Prostate gland (tissue), 2 donors: ENCODE data around the gene RAD51B. TPM values are rescaled to one million over a fixed set of nuclear protein-coding genes. Genes with fewer than 3 reads are reported as not detected.

Experiments
- DNase-seq: peaks from one replicate; pipeline ENCODE4 v3.0.0-alpha.2; 2019; ENCODE audit warnings: low spot score
- H3K27ac ChIP-seq, 2 donors: fragments of 200-600 bp; sonication (generic); 2 replicates each; pipeline ENCODE4 v1.5.1; 2017 to 2019
- H3K27me3 ChIP-seq: fragments of 200-600 bp; sonication (generic); replicated peaks from 2 replicates; pipeline ENCODE4 v1.5.1; 2019; ENCODE audit not compliant: insufficient read depth
- H3K36me3 ChIP-seq, 2 donors: fragments of 200-600 bp; sonication (generic); 1 replicate in 1 of 2; 2 replicates in 1 of 2; pipeline versions ENCODE4 v1.5.1 to v1.8.1; 2017 to 2019
- H3K4me1 ChIP-seq: fragments of 200-600 bp; sonication (generic); replicated peaks from 2 replicates; pipeline ENCODE4 v1.5.1; 2019
- H3K4me3 ChIP-seq, 2 donors: fragments of 200-600 bp; sonication (generic); 2 replicates each; pipeline ENCODE4 v1.5.1; 2017 to 2019
- H3K9me3 ChIP-seq: fragments of 200-600 bp; sonication (generic); 2 replicates; pipeline ENCODE4 v1.5.1; 2017
- POLR2A ChIP-seq: fragments of 450-650 bp; IDR thresholded peaks from one replicate; pipeline ENCODE4 v1.6.1; 2016; ENCODE audit warnings: antibody characterized with exemption, mild to moderate bottlenecking
- POLR2AphosphoS5 ChIP-seq: sonication (generic); formaldehyde crosslinking; IDR thresholded peaks from one replicate; pipeline ENCODE4 v1.6.1; 2017; ENCODE audit warnings: antibody characterized with exemption
- WGBS: methylation state at CpG from one replicate; pipeline ENCODE4 v1.1.5; 2018; 5-methylcytosine and 5-hydroxymethylcytosine counted together
- intact Hi-C: fragments of 100-400 bp; cut with DNase I; formaldehyde crosslinking; loops from one replicate; pipeline ENCODE4 v1.14.2; 2022
- total RNA-seq, 2 donors: library from RNA; depleted of rRNA; stranded (reverse); fragments of >200 nt; gene quantifications; one replicate each; pipeline ENCODE4 v1.1.0, GENCODE V29; 2016
- TF ChIP-seq, protein P1 (sequence below), 4 experiments: fragments of 200-600 bp in 2 of 4; fragments of 450-650 bp in 2 of 4; sonication (generic) in 2 of 4; IDR thresholded peaks; 1 replicate in 3 of 4; 2 replicates in 1 of 4; pipeline ENCODE4 v1.5.1; 2016 to 2019; ENCODE audit warnings: antibody characterized with exemption in 4 of 4, mild to moderate bottlenecking in 2 of 4, moderate library complexity in 2 of 4

Gene RAD51B
- total RNA-seq, 2 donors from 2014 or later = 14.9 to 35.8 TPM

DNA sequence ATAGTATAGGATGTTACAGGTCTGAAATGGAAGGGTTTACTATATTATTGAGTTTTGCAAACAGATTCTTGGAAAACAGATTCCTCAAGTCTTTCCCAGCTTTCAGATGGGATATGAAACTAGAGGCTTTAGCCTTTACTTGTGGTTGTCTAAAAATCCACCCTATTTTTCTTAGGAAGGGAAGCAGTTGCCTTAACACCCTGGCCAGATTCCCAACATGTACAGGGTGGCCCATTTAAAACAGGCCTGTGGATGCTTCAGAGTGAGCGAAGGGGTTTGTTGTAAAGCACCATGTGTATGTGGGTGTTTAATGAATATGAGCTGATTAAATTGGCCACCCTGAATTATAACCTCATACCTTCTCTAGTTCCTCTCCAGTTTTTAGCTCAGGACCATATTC, 557.4 kb downstream of the RAD51B start:
- DNase-seq = no peak
- peak overlapping the region; percentile 14 to 18 for H3K27ac ChIP-seq
- H3K4me1 ChIP-seq = no peaks in the 10 kb centered on the region
- H3K36me3 ChIP-seq = no peaks in the 10 kb centered on the region
- WGBS = 83% methylated on average over 1 of the region's 1 CpG
- intact Hi-C loops = no loop called here
- TF ChIP-seq POLR2A (no peak), POLR2AphosphoS5 (no peak)
- TF ChIP-seq, protein P1, sequence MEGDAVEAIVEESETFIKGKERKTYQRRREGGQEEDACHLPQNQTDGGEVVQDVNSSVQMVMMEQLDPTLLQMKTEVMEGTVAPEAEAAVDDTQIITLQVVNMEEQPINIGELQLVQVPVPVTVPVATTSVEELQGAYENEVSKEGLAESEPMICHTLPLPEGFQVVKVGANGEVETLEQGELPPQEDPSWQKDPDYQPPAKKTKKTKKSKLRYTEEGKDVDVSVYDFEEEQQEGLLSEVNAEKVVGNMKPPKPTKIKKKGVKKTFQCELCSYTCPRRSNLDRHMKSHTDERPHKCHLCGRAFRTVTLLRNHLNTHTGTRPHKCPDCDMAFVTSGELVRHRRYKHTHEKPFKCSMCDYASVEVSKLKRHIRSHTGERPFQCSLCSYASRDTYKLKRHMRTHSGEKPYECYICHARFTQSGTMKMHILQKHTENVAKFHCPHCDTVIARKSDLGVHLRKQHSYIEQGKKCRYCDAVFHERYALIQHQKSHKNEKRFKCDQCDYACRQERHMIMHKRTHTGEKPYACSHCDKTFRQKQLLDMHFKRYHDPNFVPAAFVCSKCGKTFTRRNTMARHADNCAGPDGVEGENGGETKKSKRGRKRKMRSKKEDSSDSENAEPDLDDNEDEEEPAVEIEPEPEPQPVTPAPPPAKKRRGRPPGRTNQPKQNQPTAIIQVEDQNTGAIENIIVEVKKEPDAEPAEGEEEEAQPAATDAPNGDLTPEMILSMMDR (IDR thresholded peaks at IDR 0.05) = no peak
- H3K4me3 ChIP-seq = no peak overlapping the region
- no peaks in the 10 kb centered on the region for H3K27me3 ChIP-seq
- no peaks in the 10 kb centered on the region for H3K9me3 ChIP-seq

DNA sequence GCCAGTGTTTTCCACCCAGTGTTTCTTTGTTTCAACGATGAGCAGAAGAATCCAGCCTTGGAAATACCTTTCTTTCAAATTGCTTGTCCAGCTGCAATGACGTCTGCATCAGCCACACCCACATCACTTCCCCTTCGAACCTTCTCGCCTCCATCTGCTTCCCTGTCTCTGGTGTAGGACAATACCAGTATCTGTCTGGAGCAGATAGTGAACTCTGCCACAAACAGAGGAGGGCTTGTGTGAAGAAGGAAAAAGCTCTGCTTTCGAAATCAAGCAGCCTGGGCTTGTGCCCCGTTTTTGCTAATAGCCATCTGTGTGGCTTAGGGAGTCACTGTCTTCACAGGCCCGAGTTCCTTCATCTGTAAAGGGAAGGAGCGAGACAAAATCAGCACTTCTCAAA, 557.9 kb downstream of the RAD51B start:
- no peaks in the 10 kb centered on the region for H3K4me1 ChIP-seq
- H3K36me3 ChIP-seq = no peaks in the 10 kb centered on the region
- 48% methylated on average over 8 of the region's 8 CpGs for WGBS
- H3K4me3 ChIP-seq = no peak overlapping the region
- TF ChIP-seq, protein P1 (IDR thresholded peaks at IDR 0.05) = no peak
- TF ChIP-seq POLR2AphosphoS5 (no peak), POLR2A (no peak)
- intact Hi-C loops = no loop called here
- no peak for DNase-seq
- H3K9me3 ChIP-seq = no peaks in the 10 kb centered on the region
- H3K27me3 ChIP-seq = no peaks in the 10 kb centered on the region
- peak overlapping the region; percentile 14 to 18 for H3K27ac ChIP-seq

DNA sequence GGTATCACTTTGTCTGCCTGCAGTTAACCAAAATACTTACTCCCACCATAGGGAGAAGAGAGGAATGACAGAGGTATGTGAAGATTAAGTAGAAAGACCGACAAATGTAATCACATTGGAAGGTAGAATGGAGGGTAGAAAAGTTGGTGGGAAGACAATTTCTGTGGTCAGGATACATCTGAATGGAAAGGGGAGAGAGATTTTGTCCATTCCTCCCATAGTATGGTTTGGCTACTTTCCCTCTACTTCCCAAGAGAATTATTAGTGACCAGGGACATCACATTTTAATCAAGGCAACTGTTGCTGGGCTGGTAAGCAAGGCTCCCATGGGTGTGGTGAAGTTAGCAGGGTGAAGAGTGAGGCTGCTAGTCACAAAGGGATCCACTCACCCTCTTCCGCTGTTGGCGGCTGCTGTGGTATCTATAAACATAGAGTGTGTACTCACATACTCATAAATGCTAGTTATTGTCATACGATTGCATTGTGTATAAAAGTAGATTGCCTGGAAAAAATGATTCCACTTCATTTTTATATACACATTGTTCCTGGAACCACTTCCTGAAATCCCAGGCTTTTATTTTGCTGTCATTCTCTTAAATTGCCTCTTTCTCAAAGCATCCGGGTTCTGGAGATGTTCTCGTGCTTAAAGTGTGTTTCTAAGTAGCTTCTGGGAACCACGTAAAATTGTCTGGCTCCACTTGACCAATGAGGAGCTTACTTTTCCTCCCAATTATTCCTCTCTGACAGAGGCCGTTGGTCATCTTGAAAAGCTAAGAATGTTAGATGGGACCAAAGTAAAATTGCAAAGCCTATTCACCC, 560.1 kb downstream of the RAD51B start:
- Histone ChIP-seq H3K4me3 (no peak overlapping the region), H3K4me1 (no peaks in the 10 kb centered on the region), H3K9me3 (no peaks in the 10 kb centered on the region), H3K36me3 (no peaks in the 10 kb centered on the region), H3K27me3 (no peaks in the 10 kb centered on the region), H3K27ac (no peak overlapping the region)
- peak; percentile 39 for DNase-seq
- intact Hi-C loops = no loop called here
- TF ChIP-seq, protein P1 (IDR thresholded peaks at IDR 0.05) = no peak
- peak; percentile 47 for TF ChIP-seq POLR2AphosphoS5
- WGBS = 44% methylated on average over 8 of the region's 8 CpGs

DNA sequence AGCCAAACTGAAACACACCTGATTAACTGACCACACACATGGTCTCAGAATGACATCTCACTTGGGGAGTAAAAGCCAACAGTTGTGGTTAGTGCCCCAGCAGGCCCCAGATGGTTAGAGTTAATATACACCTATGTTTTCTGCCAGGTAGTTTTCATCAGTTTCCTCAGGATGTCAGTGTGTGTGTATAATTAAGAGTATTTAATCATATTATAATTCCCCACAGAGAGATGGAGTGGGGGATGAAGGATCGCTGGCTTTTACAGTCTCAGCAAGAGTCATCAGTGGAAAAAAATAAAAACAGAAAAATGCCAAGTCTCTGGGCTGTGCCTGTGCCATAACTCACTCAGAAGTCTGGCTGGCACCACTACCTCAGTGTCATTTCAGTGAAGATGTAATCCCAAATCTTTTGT, 560.8 kb downstream of the RAD51B start:
- 40% methylated on average over 1 of the region's 1 CpG for WGBS
- no peaks in the 10 kb centered on the region for H3K36me3 ChIP-seq
- H3K27me3 ChIP-seq = no peaks in the 10 kb centered on the region
- no peaks in the 10 kb centered on the region for H3K4me1 ChIP-seq
- H3K9me3 ChIP-seq = no peaks in the 10 kb centered on the region
- H3K27ac ChIP-seq = no peak overlapping the region
- TF ChIP-seq POLR2A (no peak), POLR2AphosphoS5 (no peak)
- TF ChIP-seq, protein P1 (IDR thresholded peaks at IDR 0.05) = no peak
- no peak for DNase-seq
- intact Hi-C loops = no loop called here
- H3K4me3 ChIP-seq = no peak overlapping the region

DNA sequence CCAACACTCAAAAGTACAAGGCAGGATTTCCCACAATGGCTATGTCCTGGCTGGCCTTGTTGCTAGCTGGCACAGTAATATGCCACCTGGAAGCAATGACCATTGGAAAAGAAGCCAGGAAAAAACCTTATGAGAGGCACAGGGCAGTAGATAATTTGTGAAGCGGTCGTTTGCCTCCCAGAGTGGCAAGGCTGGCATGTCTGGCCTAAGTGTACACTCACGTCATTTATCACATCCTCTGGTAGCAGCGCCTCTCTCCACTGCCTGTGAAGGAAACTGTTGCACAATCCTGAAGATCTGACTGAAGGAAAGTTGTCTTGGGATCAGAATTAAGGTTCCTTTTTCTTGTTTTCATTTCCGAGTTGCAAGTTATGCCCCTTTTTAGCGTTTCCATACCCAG, 564.8 kb downstream of the RAD51B start:
- WGBS = 57% methylated on average over 6 of the region's 6 CpGs
- H3K4me3 ChIP-seq = no peak overlapping the region
- no peaks in the 10 kb centered on the region for H3K4me1 ChIP-seq
- DNase-seq = no peak
- no peaks in the 10 kb centered on the region for H3K9me3 ChIP-seq
- no peaks in the 10 kb centered on the region for H3K36me3 ChIP-seq
- H3K27ac ChIP-seq = peak overlapping the region; percentile 19 to 24
- intact Hi-C loops = no loop called here
- H3K27me3 ChIP-seq = no peaks in the 10 kb centered on the region
- no peak for TF ChIP-seq POLR2AphosphoS5
